Activated CD8-positive, alpha-beta memory T cell treated with anti-CD3 and anti-CD28 coated beads for 1 hour (primary cell): ENCODE measurements around the gene HSPA12A.

Experiments
- DNase-seq, 2 donors: peaks; one replicate each; pipeline ENCODE4 v3.0.0-alpha.2; 2020; ENCODE audit warnings: low read depth in 1 of 2; ENCODE audit errors: extremely low read depth in 1 of 2

HSPA12A gene

GRCh38 chr10:116694927-116695268 lies 47.5 kb downstream of the HSPA12A start:
- DNase-seq, result no peak

DNA sequence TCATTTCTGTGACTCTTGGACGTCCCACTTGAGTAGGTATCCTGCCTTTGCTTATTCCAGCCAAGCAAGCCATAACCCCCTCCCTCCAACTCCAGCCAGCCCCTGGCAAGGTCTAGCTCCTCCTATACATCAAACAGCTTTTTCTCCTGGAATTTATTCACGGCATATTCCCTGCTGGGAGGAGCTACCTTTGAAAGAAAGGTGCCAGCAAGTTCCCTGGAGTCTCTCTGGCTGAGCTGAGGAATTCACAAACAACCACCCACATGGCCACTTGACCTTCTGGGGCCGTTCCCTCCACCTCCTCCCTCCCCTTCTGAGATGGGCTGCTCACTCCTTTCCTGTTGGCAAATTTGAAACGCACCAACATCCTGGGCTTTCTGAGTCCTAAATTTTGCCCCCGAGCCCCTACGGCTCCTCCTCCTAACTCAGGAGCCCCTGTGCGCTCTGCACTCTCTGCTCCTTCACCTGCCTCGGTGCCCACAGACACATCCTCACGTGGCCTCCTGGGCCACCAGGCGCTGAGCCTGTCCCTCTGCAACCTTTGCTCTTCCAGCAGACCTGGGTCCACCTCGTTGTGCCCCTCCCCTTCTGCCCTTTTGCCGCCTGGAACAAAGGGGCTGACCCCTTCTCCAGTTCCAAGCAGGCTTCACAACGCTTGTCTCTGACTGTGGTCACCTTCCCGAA lies 48.0 kb downstream of the HSPA12A start:
- DNase-seq, result no peak

DNA sequence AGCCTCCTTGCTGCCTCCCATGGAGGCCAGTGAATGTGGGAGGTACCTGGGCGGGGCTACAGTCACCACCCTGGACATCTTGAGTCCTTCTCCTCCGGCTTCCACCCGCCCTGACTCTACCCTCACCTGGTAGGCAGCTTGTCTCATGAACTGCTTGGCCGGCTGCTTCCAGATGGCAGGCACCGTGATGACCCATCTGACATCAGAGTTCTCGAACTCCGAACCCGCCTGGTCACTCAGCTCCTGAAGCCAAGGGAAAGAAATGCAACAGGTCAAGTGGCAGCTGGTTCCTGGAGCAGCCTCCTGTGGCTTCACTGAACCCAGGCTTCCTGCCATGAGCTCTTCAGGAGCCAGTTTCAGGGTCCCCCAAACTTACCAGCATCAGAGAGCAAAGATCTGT lies 50.1 kb downstream of the HSPA12A start:
- no peak for DNase-seq

DNA sequence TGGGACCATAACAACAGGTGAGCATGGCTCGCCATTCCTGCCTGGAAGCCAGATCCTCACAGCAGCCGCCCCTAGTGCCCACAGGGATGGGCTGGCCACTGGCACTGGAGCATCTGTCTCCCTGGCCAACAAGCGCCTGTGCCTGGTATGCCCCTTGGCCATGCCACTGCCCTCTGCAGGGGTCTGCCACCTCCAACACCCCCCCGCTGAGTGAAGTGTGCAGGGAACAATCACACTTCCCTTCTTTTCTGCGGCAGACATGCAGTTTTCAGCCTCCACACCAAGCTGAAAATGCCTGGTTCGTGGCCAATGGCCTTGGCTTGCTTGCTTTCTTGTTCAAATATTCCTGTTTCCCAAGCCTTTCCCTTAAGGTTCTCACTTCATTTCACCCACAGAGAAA lies 50.7 kb downstream of the HSPA12A start:
- no peak for DNase-seq

DNA sequence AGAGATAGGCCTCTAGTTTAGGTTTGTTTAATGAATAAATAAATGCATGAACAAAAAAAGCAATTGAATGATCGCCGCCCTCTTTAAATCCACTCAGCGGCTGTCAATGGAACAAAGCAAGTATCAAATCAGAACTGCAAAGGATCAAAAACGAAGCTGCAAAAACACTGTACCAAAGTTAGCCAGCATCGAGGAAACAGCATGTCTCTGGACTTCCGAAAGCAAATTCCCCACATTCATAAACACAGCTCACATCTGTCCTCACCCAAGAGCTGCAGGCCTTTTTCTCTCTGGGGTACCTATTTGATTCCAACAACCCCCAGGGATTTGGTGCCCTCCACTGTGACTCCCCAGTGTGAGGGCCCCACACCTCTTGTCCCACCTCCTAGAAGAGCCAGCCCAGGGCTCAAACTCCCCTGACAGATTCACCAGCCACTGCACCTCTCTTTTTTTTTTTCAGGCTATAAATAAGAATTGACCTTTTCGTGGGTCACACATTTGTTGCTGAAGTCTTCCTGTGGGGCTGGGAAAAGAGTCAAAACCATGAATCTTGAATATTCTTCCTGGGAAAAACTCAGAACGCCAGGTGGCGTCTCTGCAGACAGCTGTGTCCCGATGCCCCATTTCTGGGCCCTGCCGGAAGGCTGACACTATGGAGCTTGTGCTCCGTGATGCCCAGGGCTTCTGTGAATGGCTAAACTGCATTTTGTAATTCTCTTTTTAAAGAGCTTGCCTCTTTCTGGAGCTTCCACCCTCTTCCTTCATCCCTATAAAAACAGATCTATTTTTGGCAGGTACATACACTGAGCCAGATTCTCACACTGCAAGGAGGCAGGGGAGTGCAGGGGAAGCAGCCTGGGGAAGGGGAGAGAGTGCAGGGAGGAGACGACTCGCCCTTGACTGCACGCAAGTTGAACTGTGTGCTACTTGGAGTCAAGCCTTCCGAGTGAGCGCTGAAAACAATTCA lies 51.7 kb downstream of the HSPA12A start:
- no peak for DNase-seq

DNA sequence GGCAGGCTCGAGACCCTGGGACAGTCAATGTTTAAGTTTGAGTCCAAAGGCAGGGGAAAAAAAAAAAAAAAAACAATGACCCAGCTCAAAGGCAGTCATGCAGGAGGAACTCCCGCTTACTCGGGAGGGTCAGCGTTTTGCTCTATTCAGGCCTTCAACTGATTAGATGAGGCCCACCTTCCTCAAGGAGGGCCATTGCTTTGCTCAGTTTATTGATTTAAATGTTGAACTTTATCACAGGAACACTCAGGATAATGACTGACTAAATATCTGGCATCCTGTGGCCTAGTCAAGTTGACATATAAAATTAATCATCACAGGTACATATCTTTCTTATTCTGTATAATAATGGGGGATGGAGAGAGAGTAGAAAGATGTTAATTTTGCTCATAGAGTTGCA lies 52.6 kb downstream of the HSPA12A start:
- no peak for DNase-seq

- no peak for DNase-seq
These were observed 53.4 kb downstream of the HSPA12A start for GRCh38 chr10:116688741-116689495.

DNA sequence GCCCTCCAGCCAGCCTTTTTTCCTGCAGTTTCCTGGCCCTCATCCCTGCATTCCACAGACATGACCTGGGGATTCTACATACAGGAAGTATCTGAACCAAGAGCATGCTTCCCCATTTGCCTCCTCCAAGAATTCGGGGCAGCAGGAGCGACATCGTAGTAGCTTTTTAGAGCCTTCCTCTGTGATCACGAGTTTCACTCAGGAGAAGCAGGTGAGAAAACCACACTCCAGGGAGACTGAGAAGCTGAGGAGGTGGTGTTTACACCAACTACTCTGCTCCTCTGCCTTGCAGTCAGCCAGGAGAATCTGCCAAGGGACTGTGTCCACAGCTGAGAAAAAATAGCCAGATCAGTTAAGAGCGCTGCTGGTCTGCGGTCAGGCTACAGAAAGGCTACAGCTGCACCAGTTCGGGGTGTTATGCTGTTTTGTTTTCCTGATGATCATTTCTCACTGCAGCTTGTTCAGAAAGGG lies 54.1 kb downstream of the HSPA12A start:
- no peak for DNase-seq

DNA sequence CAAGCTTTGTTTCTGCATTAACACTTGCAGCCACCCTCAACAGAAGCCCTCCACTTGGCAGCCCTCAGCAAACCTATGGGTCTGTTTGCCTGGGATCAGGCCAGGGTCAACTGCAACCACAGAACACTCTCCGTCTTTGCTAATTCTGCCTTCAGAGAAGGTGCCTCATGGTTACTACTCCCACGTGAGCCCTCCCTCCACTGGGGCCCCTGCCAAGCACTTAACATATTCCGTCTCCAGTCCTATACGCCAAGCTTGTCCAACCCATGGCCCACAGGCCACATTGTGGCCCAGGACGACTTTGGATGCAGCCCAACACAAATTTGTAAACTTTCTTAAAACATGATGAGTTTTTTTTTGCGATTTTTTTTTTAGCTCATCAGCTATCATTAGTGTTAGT lies 54.7 kb downstream of the HSPA12A start:
- no peak for DNase-seq

GRCh38 chr10:116686632-116687031 lies 55.7 kb downstream of the HSPA12A start:
- no peak for DNase-seq

DNA sequence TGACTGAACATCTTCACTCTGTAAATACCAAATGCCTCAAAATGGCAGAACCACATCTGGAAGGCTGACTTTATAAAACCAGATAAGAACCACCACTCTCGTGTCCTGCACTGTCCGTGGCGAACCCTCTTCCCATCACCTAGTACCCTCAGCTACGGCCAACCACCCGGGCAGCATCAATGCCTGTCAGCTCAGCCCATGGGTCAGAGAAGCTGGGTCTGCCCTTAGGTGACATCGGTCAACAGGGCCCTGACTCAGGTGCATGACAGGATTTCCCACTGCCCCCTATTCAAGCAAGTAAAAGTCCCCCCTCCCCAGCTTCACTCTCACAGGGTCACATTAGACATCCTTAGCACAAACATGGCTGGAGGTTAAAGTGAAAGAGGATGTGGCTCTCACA lies 56.6 kb downstream of the HSPA12A start:
- no peak for DNase-seq

DNA sequence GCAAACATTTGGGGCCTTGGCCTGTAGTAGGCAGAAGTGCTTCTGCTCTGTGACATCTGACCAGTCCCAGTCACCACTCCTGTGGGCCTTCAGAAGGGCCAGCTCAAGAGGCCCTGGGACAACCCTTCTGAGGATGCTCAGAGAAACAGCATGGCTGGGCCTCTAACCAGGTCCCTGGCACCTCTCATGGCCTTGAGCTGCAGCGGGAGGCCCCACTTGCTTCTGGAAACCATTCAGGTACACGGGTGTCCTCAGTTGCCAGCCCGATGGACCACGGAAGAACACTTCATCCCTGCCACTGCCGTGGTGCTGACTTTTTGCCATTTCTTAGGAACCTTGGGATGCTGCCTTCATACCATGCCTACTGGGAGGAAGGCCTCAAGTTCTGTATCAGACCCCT lies 57.6 kb downstream of the HSPA12A start:
- no peak for DNase-seq

GRCh38 chr10:116683821-116684220 lies 58.5 kb downstream of the HSPA12A start:
- DNase-seq, result no peak

GRCh38 chr10:116683166-116683565 lies 59.2 kb downstream of the HSPA12A start:
- no peak for DNase-seq

- DNase-seq, result no peak
These were observed 63.0 kb downstream of the HSPA12A start for GRCh38 chr10:116679351-116679750.

- no peak for DNase-seq
These were observed 65.7 kb downstream of the HSPA12A start for GRCh38 chr10:116676633-116677032.

DNA sequence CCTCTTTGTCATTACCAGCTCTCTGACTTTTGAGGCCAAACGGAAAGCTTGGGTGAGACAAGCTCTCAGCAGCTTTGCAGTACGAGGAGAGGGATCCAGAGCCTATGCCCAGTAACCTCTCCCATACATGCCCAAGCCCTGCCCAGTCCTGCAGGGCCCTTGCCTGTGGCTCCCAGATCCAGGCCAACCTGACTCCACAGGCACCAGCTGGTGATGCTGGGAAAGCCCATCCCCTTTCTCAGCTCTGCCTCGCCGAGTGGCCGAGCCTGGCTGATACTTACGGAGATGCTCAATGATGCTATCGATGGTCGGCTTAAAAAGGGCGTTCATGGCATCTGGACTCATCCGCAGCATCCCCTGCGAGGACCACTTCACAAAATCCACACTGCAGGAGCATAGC lies 66.2 kb downstream of the HSPA12A start:
- no peak for DNase-seq

GRCh38 chr10:116674901-116675423 lies 67.4 kb downstream of the HSPA12A start:
- DNase-seq, result no peak

- no peak for DNase-seq
These were observed 68.5 kb downstream of the HSPA12A start for GRCh38 chr10:116673866-116674265.

DNA sequence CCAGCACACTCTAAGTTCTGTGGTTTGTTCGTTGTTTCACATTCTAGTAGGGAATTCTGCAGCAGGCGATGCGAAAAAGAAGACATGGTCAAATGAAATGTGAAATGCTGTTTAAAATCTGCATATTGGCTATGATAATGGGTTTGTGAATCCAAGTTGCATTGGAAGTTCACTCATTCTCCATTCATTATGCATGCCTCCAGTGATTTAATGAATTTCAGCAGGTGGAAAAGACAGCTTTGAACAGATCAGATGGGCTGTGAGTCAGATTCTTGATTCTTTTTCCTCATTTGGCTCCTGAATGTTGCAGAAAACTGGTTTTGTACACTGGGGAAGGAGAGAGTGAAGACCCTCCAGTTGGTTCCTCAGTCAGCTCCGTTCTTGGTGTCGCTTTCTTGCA lies 69.5 kb downstream of the HSPA12A start:
- DNase-seq, result no peak

DNA sequence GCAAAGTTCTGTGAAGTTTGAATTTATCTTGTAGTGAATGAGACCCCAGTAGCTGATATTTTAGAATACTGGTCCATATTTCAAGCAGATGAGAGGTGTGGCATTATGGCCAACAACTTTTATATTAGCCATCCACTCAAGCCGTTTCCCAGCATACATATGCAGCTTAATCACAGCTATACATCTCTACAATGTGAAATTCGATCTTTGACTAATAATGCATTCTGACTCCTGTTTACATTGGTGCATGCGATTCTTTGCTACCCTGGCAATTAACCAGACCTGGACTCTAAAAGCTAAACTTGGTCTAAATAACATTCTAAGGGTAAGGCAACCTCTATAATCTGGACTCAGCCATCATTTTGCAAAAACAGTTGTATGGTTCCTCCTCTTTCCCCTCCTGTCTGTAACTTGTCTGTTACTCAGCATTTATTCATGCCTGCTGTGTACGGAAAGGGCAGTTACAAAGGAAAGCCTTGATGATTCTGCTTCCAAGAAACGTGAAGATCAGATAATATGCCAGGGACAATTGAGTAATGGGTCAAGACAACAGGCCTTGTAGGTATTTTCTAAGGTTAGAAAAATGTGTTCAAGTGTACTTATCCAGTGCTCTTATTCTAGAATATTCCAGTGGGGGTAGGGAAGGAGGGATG lies 71.0 kb downstream of the HSPA12A start:
- DNase-seq, result no peak
